Measurements from ENCODE around the gene OPRM1. TPM values are rescaled to one million over a fixed set of nuclear protein-coding genes. Genes with fewer than 3 reads are reported as not detected.

OPRM1 gene
- total RNA-seq, 1 donor from 2014 or later, result not detected

- no peak for TF ChIP-seq CTCF (IDR thresholded peaks at IDR 0.05; ENCODE audit: insufficient read depth, low read length, poor library complexity, severe bottlenecking)
- DNase-seq (ENCODE audit: low read depth), result no peak
- H3K4me3 ChIP-seq (ENCODE audit: low read depth, low read length), result no peak overlapping the region
Observed at GRCh38 chr6:154226461-154226860, 187.4 kb downstream of the OPRM1 start.

GRCh38 chr6:154227862-154228520, 189.0 kb downstream of the OPRM1 start:
- no peaks in the 10 kb centered on the region for H3K36me3 ChIP-seq (ENCODE audit: control insufficient read depth, insufficient read depth, low read length)
- no peak overlapping the region for H3K4me3 ChIP-seq (ENCODE audit: low read depth, low read length)
- H3K27me3 ChIP-seq (ENCODE audit: control insufficient read depth, insufficient read depth, low read length), result no peaks in the 10 kb centered on the region
- TF ChIP-seq CTCF (IDR thresholded peaks at IDR 0.05; ENCODE audit: insufficient read depth, low read length, poor library complexity, severe bottlenecking), result no peak
- no peak for DNase-seq (ENCODE audit: low read depth)

More at GRCh38 chr6:154226461-154226860, 187.4 kb downstream of the OPRM1 start:
- Histone ChIP-seq H3K36me3 (ENCODE audit: control insufficient read depth, insufficient read depth, low read length) (no peaks in the 10 kb centered on the region), H3K27me3 (ENCODE audit: control insufficient read depth, insufficient read depth, low read length) (no peaks in the 10 kb centered on the region)

- H3K36me3 ChIP-seq (ENCODE audit: control insufficient read depth, insufficient read depth, low read length), result no peaks in the 10 kb centered on the region
- H3K27me3 ChIP-seq (ENCODE audit: control insufficient read depth, insufficient read depth, low read length), result no peaks in the 10 kb centered on the region
- no peak overlapping the region for H3K4me3 ChIP-seq (ENCODE audit: low read depth, low read length)
- no peak for TF ChIP-seq CTCF (IDR thresholded peaks at IDR 0.05; ENCODE audit: insufficient read depth, low read length, poor library complexity, severe bottlenecking)
- no peak for DNase-seq (ENCODE audit: low read depth)
Observed at GRCh38 chr6:154228521-154228905, 189.5 kb downstream of the OPRM1 start.

- no peaks in the 10 kb centered on the region for H3K27me3 ChIP-seq (ENCODE audit: control insufficient read depth, insufficient read depth, low read length)
- no peak for DNase-seq (ENCODE audit: low read depth)
- TF ChIP-seq CTCF (IDR thresholded peaks at IDR 0.05; ENCODE audit: insufficient read depth, low read length, poor library complexity, severe bottlenecking), result no peak
- H3K36me3 ChIP-seq (ENCODE audit: control insufficient read depth, insufficient read depth, low read length), result no peaks in the 10 kb centered on the region
- H3K4me3 ChIP-seq (ENCODE audit: low read depth, low read length), result no peak overlapping the region
Observed at GRCh38 chr6:154229786-154230185, 190.7 kb downstream of the OPRM1 start.

- no peak for DNase-seq (ENCODE audit: low read depth)
- Histone ChIP-seq H3K27me3 (ENCODE audit: control insufficient read depth, insufficient read depth, low read length) (no peaks in the 10 kb centered on the region), H3K4me3 (ENCODE audit: low read depth, low read length) (no peak overlapping the region), H3K36me3 (ENCODE audit: control insufficient read depth, insufficient read depth, low read length) (no peaks in the 10 kb centered on the region)
- no peak for TF ChIP-seq CTCF (IDR thresholded peaks at IDR 0.05; ENCODE audit: insufficient read depth, low read length, poor library complexity, severe bottlenecking)
Observed at GRCh38 chr6:154230393-154230792, 191.4 kb downstream of the OPRM1 start.

Measured in kidney epithelial cell (primary cell).